ENCODE measurements around the gene SDHA.
"Not testable (repeated sequence)": the region's sequence is repeated elsewhere in the genome, so short reads cannot be mapped to it uniquely, and the experiment has no call there.

Gene SDHA

GRCh38 chr5:186091-187041 is 31.8 kb upstream of the SDHA start:
- DNase-seq: no peak

GRCh38 chr5:187042-187431 is 31.1 kb upstream of the SDHA start:
- no peak for DNase-seq

- DNase-seq: no peak
These were observed 30.3 kb upstream of the SDHA start for GRCh38 chr5:187617-188451.

- peak; percentile 89 for DNase-seq
These were observed 29.3 kb upstream of the SDHA start for GRCh38 chr5:188488-189481.

- no peak for DNase-seq
These were observed 28.6 kb upstream of the SDHA start for GRCh38 chr5:189486-189885.

GRCh38 chr5:189976-190365 is 28.1 kb upstream of the SDHA start:
- no peak for DNase-seq

GRCh38 chr5:190366-191035 is 27.6 kb upstream of the SDHA start:
- no peak for DNase-seq

GRCh38 chr5:191036-191948 is 26.8 kb upstream of the SDHA start, which contains the start of gene LRRC14B:
Gene LRRC14B (plus strand): TSS chr5:191495. CDS start chr5:191539, 44 bp downstream.
- DNase-seq: peak; percentile 37

GRCh38 chr5:191949-192690 is 26.0 kb upstream of the SDHA start:
- DNase-seq: no peak

GRCh38 chr5:192691-192969 is 25.5 kb upstream of the SDHA start:
- DNase-seq: no peak

GRCh38 chr5:192970-193831 is 24.9 kb upstream of the SDHA start:
- no peak for DNase-seq

GRCh38 chr5:194102-194501 is 24.0 kb upstream of the SDHA start:
- no peak for DNase-seq

- no peak for DNase-seq
These were observed 23.4 kb upstream of the SDHA start for GRCh38 chr5:194603-195209.

GRCh38 chr5:195401-196160 is 22.5 kb upstream of the SDHA start:
- no peak for DNase-seq

- no peak for DNase-seq
These were observed 21.8 kb upstream of the SDHA start for GRCh38 chr5:196350-196749.

- not testable (repeated sequence) for DNase-seq
These were observed 21.1 kb upstream of the SDHA start for GRCh38 chr5:197031-197430.

GRCh38 chr5:197892-198489 is 20.1 kb upstream of the SDHA start:
- no peak for DNase-seq
